Measurements from ENCODE around the gene HOOK2. TPM values are rescaled to one million over a fixed set of nuclear protein-coding genes. Genes with fewer than 3 reads are reported as not detected.
A peak's percentile ranks its signal among the peaks of the same experiment; 100 is the strongest.

HOOK2 gene
- total and polyA plus RNA-seq, 2 of the 13 experiments (the other 11 are each of a cell fraction or from before 2014, with no cell fraction given) = 9.2 to 12.9 TPM

GRCh38 chr19:12788682-12789097, 13.3 kb upstream of the HOOK2 start:
- Histone ChIP-seq H3K4me3 (replicated peaks in 1 of 3; ENCODE audit: insufficient read depth in 1 of 3, low read depth in 2 of 3, low read length in 3 of 3) (peak overlapping the region; percentile 39 to 87 (median 47)), H3K27ac (ENCODE audit: extremely low read length, insufficient read depth, low read length) (peak overlapping the region; percentile 59), H3K36me3 (replicated peaks in 1 of 2; ENCODE audit: control insufficient read depth in 1 of 2, insufficient read depth in 2 of 2, low read length in 2 of 2) (no peaks in the 10 kb centered on the region), H3K9ac (ENCODE audit: insufficient read depth, low read depth, low read length) (peak overlapping the region; percentile 89), H3K4me2 (ENCODE audit: low read depth, low read length) (peak overlapping the region; percentile 99), H4K20me1 (ENCODE audit: insufficient read depth, low read length) (no peaks in the 10 kb centered on the region), H3K9me3 (ENCODE audit: low read length) (no peaks in the 10 kb centered on the region), H3K27me3 (ENCODE audit: control insufficient read depth in 1 of 2, insufficient read depth in 2 of 2, low read length in 2 of 2) (no peaks in the 10 kb centered on the region; a peak in 2 of 5 replicates), H3K4me1 (ENCODE audit: insufficient read depth, low read length) (peaks cover 66% of the 10 kb centered on the region), H3K79me2 (ENCODE audit: insufficient read depth, low read length) (peaks cover 8% of the 10 kb centered on the region), H2AFZ (ENCODE audit: low read length) (no peak overlapping the region)
- intact Hi-C loops (cut with micrococcal nuclease; ENCODE audit: unreplicated experiment) = no loop called here
- no peak for FAIRE-seq
- 2% methylated on average over 11 of the region's 12 CpGs for WGBS (ENCODE audit: low lambda C conversion rate)
- BruUV-seq (replicated peaks) = TSS peak; percentile 52
- DNase-seq (ENCODE audit: low spot score) = peak; percentile 41
- no peak for ATAC-seq
- ChIA-PET CTCF (ENCODE audit: low intra/inter-chr PET ratio, low total read pairs) (interaction anchor here (1.4 kb wide), 1 partner anchor 10 kb away, joined by 4 read pairs; no protein-coding TSS in a partner anchor), POLR2A (interaction anchor here (1.4 to 1.9 kb wide), 3 partner anchors 11 to 65 kb away, joined by 4 to 21 read pairs (median 8); partner anchors contain the start of genes GET3 and TNPO2)
- in situ Hi-C loops (cut with HindIII; ENCODE audit: extremely low pct_ligation_motif_present, low pct_unique_long_range_greater_than_20kb) = no loop called here
- TF ChIP-seq ZNF878 (CRISPR knock-in tag; IDR thresholded peaks at IDR 0.05) = no peak
- no peak for TF ChIP-seq PITX1 (CRISPR knock-in tag; IDR thresholded peaks at IDR 0.05)
- TF ChIP-seq KLF9 (CRISPR knock-in tag; IDR thresholded peaks at IDR 0.05; ENCODE audit: low read depth) = no peak
- no peak for TF ChIP-seq ZHX2 (IDR thresholded peaks at IDR 0.05; ENCODE audit: low read depth)
- no peak for TF ChIP-seq ZHX2 (CRISPR knock-in tag; IDR thresholded peaks at IDR 0.05; ENCODE audit: borderline replicate concordance)
- 0 out of 2 replicates have a peak, but pooled peaks have one; percentile 6 for TF ChIP-seq ZNF276 (CRISPR knock-in tag; IDR thresholded peaks at IDR 0.05; ENCODE audit: low read depth)
- no peak for TF ChIP-seq ZNF572 (CRISPR knock-in tag; IDR thresholded peaks at IDR 0.05)
- no peak for TF ChIP-seq NCOA1 (CRISPR knock-in tag; IDR thresholded peaks at IDR 0.05)
- no peak for TF ChIP-seq EZH2 (conservative IDR thresholded peaks at IDR 0.05; ENCODE audit: low read depth, low read length)
- no peak for TF ChIP-seq ZNF18 (CRISPR knock-in tag; IDR thresholded peaks at IDR 0.05; ENCODE audit: insufficient replicate concordance)
- TF ChIP-seq GZF1 (CRISPR knock-in tag; IDR thresholded peaks at IDR 0.05) = no peak
- TF ChIP-seq ZBTB7A (CRISPR knock-in tag; IDR thresholded peaks at IDR 0.05) = no peak
- TF ChIP-seq DMTF1 (CRISPR knock-in tag; IDR thresholded peaks at IDR 0.05) = no peak

Data from HepG2 (cell line).